ENCODE measurements around the gene OS9.

Gene OS9

GRCh38 chr12:57724003-57724935 is 30.3 kb downstream of the OS9 start:
- no peak for DNase-seq

GRCh38 chr12:57724936-57725740 is 31.2 kb downstream of the OS9 start:
- no peak for DNase-seq

GRCh38 chr12:57725851-57726150 is 31.9 kb downstream of the OS9 start:
- DNase-seq: no peak

- DNase-seq: peak; percentile 39
Measured at GRCh38 chr12:57726151-57726883, 32.4 kb downstream of the OS9 start.

- DNase-seq: no peak
Measured at GRCh38 chr12:57726884-57727757, 33.2 kb downstream of the OS9 start.

GRCh38 chr12:57727758-57728395 is 33.9 kb downstream of the OS9 start:
- no peak for DNase-seq

- DNase-seq: no peak
Measured at GRCh38 chr12:57729321-57729844, 35.5 kb downstream of the OS9 start.

- no peak for DNase-seq
Measured at GRCh38 chr12:57730336-57731067, 36.6 kb downstream of the OS9 start.

GRCh38 chr12:57731411-57732080 is 37.6 kb downstream of the OS9 start:
- DNase-seq: no peak

- DNase-seq: no peak
Measured at GRCh38 chr12:57732270-57732669, 38.3 kb downstream of the OS9 start.

GRCh38 chr12:57732726-57733593 is 39.0 kb downstream of the OS9 start:
- no peak for DNase-seq

GRCh38 chr12:57733928-57734327 is 40.0 kb downstream of the OS9 start:
- no peak for DNase-seq

- DNase-seq: no peak
Measured at GRCh38 chr12:57734591-57734990, 40.7 kb downstream of the OS9 start.

GRCh38 chr12:57735198-57735855 is 41.4 kb downstream of the OS9 start:
- DNase-seq: no peak

GRCh38 chr12:57735952-57736740 is 42.2 kb downstream of the OS9 start:
- no peak for DNase-seq

GRCh38 chr12:57736741-57737466 is 43.0 kb downstream of the OS9 start:
- DNase-seq: no peak
